ENCODE results near the gene DGKQ. TPM values are rescaled to one million over a fixed set of nuclear protein-coding genes. Genes with fewer than 3 reads are reported as not detected.
"Not testable (repeated sequence)": the region's sequence is repeated elsewhere in the genome, so short reads cannot be mapped to it uniquely, and the experiment has no call there.

DGKQ gene
- total RNA-seq, 1 donor from 2014 or later: 28.2 TPM

DNA sequence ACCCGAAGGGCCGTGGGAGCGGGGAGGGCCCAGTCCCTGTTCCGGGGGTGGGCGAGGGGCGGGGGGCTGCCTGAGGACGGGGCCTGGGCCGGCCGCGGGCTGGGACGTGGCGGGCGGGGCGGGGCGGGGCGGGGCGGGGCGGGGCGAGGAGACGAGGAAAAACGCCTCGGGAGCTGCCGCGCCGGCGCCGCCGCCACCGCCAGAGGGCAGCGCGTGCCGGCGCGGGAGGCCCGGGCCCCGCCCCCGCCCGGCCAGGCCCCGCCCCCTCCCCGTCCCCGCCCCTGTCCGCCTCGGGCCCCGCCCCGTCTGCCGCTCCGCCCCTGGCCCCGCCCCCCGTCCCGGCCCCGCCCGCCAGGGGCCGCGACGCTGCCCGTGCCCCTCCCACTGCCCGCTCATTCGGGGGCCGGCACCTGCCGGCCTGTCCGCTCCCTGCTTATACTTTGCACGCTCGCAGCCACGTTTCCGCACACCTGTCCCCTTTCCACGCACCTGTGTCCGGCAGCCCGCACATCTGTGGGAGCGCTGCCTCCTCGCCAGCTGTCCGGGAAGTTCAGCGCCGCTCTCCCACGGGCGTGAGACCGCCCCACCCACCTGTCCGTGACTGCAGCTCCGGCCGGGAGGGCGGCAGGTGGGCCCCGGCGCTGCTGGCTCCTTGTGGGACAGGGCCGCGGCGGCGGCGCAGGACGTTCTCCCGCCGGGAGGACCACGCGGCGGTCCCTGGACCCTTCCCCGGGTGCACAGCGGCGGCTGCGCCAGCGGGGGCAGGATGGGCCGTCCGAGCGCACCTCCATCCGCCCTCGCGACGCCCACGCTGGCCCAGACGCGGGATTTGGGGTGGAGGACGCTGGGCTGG lies 36.4 kb upstream of the DGKQ start:
- peak; percentile 70 for DNase-seq

DNA sequence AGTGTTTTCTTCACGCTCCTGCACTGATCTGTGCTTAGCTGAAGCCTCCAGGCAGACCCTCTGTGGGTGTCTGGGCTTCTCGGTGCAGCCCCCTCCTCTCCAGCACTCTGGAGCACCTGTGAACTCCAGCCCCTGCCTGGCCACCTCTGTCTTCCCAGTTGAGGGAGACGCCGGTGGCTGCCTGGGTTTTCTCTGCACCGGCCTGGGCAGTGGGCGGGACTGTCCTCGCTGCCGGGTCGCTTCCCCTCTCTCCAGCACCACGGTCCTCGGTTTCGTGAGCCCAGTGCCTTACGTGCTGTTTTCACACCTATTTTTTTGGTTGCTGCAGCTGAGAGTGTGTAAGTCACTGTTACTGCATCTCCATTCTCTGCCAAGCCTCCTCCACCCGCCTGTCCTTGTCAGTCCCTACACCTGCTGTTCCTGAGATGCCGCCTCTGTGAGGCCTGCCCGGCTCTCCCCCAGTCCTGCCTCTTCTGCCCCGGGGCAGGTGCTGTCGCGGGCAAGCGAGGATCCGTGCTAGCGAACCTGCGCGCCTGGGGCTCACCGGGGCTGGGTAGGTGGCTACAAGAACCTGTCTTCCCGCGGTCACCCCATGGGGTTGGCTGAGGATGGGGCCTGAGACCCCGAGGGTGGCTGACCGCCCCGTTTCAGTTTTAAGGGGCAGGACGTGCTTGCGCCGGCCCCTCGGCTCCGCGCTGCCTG lies 35.6 kb upstream of the DGKQ start:
- DNase-seq: peak; percentile 18

- no peak for DNase-seq
Observed at GRCh38 chr4:1006856-1007255, 33.5 kb upstream of the DGKQ start.

DNA sequence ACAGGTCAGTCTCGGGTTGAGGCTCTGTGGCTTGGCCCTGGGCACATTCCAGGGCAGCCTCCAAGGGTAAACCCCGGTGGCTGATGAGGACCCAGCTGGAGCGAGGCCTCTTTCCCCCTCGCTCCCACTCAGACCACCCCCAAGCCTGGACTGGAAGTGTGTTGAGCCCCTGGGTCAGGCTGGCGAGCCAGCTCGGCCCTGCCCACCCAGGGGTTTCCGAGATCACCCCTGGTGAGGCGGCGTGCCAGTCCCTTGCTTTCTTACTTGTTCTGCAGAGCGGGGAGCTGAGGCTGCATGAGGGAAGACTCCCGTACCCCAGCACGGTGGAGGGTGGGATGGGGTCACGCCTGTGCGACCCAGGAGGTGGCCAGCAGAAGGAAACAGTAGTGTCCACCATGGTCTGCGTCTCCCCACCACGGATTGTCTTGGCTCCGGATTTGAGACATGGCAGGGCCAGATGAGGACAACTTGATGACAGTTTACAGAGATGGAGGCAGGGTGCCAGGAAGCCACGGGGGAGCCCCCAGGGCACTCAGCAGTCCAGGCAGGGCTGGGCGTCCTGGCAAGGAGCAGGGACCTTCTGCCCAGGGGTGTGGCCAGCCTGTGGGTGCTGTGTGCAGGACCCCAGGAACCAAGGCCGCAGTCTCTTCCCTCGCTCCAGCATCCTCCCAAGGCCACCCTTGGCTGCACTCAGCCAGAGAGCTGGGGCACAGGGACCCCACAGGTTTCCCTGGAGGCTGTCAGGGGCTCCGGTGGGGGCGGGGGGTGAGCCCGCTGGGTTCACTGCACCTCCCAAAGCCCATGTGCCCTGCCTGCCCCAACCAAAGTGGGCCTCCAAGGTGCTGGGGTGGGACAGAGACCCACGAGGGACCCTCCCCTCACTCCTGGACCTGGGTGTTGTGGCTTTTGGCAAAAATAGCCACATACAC lies 31.5 kb upstream of the DGKQ start:
- no peak for DNase-seq

- DNase-seq: no peak
Observed at GRCh38 chr4:1004071-1004418, 30.7 kb upstream of the DGKQ start.

DNA sequence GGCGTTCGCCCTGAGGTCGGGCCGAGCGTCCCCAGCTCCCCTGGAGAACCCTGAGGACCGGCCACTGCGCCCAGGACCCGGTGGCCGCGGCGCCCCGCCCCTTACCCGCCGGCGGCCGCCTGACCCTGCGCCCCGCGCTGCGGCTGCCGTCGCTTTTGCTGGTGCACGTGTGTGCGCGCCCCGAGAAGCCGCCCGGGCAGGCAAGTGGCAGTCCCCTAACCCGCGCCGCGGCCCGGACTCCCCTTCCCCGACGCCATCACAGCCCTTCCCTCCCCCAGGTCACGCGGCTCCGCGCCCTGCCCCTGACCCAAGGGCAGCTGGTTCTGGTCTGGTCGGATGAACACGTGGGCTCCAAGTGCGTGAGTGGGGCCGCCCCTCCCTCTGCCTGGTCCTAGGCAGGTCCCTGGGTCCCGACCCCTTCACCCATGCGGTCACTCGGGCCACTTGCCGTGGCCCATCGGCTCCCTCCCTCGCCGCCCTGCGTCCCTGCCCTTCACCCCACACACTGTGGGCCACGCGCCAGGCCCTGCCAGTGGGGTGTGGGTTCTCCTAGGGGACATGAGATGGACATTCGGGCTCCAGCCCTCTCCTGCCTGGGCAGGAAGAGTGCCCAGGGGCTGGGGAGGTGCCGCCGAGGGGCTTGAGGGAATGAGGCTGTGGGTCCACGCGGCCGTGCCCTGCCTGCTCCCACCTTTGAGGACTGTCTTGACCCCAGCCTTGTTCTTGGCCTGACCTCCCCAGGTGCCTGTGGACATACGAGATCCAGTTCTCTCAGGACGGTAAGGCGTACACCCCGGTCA lies 30.1 kb upstream of the DGKQ start:
- DNase-seq: no peak

DNA sequence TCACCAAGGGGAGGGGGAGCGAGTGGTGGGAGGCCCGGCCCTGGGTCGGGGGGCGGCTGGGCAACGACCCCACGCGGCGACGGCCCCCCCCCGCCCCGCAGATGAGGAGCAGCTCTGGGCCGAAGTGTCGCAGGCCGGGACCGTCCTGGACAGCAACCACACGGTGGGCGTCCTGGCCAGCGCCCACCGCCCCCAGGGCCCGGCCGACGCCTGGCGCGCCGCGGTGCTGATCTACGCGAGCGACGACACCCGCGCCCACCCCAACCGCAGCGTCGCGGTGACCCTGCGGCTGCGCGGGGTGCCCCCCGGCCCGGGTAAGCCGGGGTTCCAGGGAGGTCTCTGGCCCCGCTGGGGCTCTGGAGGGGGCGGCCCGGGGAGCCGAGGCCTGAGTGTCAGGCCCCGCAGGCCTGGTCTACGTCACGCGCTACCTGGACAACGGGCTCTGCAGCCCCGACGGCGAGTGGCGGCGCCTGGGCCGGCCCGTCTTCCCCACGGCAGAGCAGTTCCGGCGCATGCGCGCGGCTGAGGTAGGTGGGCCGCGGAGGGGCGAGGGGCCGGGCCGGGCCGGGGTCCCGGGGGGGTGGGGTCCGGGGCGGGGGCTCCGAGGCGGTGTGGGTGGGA lies 29.4 kb upstream of the DGKQ start:
- no peak for DNase-seq

GRCh38 chr4:1002131-1002630 lies 28.8 kb upstream of the DGKQ start:
- DNase-seq: peak; percentile 32

DNA sequence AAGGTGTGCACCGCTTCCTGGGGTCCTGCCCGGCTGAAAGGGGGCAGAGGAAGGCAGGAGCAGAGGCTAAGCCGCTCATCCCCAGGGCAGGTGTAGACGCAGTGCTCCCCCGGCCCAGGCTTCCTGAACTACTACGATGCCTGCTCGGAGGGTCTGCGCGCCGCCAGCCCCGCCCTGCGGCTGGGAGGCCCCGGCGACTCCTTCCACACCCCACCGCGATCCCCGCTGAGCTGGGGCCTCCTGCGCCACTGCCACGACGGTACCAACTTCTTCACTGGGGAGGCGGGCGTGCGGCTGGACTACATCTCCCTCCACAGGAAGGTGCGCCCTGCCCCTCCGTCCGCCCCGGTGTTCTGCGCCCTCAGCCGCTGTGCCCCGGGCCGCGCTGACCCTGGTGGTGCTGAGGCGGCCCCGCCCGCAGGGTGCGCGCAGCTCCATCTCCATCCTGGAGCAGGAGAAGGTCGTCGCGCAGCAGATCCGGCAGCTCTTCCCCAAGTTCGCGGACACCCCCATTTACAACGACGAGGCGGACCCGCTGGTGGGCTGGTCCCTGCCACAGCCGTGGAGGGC lies 28.3 kb upstream of the DGKQ start:
- no peak for DNase-seq

DNA sequence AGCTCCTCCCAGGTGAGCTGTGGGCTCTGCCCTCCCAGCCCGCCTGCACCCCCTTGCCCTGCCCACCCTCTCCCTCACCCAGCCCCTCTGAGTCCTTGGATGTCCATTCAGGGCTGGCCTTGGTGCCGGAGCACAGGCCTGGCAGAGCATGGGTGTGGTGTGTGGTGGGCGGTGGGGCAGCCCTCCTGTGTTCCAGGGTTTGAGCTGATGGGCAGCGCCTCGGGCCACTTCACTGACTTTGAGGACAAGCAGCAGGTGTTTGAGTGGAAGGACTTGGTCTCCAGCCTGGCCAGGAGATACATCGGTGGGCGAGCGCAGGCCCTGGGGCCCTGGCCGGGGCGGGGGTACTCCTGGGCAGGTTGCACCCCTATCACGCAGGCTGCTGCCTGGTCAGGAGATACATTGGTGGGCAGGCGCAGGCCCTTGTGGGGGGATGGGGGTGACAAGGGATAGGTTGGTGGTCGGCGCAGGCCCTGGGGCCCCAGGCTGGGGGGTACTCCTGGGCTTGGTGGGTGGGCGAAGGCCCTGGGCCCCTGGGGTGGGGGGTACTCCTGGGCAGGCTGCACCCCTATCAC lies 27.4 kb upstream of the DGKQ start:
- DNase-seq: no peak

DNA sequence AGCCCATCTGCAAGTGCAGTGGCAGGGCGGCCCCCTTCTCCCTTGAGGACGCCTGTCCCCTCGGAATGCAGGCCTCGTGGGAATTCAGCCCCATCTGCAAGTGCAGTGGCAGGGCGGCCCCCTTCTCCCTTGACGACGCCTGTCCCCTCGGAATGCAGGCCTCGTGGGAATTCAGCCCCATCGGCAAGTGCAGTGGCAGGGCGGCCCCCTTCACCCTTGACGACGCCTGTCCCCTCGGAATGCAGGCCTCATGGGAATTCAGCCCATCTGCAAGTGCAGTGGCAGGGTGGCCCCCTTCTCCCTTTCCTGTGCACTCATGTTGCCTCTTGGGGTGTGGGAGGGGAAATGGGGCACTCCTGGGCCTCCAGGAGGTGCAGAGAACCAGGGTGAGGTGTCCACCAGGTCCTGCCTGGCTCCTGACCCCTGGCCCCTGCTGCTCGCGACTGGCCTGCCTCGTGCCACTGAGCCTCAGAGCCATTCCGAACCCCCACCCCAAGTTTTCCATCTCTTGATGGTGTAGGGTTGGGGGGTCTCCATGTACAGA lies 26.6 kb upstream of the DGKQ start:
- no peak for DNase-seq

GRCh38 chr4:999240-999863 lies 26.0 kb upstream of the DGKQ start:
- DNase-seq: not testable (repeated sequence)

GRCh38 chr4:998096-998691 lies 24.8 kb upstream of the DGKQ start:
- no peak for DNase-seq

DNA sequence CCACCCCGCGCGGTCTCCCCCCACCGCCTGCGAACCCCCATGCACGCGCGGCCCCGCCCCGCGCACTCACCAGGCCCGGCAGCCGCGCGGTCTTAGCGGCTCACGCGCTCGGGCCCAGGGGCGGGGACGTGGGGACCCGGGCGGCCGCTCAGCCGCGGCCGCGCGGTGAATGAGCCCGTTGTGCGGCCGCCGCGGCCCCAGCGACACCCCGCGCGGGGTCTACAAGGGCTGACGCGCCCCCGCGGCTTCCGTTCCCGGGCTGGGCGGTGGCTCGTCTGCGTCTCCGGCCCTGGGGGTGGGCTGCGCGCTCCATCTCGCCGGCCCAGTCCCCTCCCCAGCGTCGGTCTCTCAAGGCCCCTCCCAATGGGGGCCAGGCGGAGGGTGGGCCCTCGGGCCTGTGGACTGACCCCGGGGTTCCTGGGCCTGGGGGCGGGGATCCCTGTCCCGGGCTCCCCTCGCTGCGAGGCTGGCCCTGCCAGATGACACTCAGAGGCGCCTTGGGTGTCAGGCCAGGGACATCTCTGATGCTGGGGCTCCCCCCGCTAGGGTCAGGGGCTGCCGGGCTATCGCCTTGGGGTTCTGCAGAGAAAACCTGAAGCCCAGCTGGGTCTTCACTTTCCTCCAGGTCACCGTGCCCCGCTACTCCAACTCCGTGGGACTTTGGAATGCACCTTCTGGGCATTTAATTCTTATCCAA lies 24.2 kb upstream of the DGKQ start:
- peak; percentile 28 for DNase-seq

DNA sequence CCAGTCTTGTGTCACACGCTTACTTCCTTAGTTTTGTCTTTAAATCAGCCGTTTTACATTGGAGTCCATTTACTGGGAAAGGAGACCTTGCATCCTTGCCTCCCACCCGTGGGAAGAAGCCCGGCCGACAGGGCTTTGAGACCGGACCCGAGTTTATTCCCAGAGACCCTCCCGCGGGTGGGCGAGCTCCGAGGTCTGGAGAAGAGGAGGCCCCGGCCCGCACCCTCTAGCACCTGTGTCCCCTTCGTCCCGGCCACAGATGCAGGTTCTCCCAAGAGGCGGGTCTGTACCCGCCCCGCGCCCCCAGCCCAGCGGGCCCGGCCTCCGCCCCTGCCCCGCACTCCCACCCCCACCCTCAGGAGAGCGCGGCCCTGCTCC lies 23.6 kb upstream of the DGKQ start:
- no peak for DNase-seq

DNA sequence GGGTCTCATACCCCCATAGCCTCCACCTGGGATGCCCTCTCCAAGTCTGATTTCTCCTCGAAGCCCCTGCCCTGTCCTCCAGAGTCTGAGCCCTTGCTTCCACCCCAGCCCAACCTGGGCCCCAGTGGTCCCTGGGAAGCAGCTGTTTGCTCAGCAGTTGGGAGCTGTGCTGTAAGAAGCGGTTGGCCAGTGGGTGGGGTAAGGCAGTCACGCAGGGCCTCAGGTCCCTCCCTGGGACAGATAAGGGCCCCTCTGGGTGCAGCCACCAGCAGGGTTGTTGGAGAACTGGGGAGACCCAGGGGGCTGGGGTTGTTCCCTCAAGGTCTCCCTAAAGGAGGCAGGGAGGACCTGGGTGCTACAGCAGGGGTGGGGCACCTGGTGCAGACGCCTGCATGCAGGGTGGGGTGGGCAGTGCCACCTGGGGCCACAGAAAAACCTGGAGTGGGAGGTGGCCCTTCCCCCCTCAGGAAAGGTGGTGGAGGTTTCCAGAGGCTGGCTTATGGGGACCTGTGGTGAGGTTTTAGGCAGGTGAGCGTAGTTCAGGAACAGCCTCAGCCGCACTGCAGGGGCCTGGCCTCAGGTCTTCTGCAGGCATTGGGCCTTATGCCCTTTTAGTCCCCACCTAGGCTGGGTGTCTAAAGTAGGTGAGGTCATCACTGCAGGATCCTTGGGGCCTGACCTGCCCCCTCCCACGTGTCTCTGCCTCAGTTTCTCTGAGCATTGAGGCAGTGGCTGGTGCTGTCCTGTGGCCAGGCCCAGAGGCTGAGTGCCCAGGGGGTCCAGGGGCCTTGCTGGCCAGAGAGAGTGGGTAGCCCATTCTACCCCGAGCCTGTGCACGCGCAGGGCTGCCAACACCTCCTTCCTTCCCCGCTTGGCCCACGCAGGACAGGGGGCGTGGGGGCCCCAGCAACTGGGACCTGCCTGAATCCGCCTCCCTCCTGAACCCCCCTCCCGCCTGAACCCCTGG lies 22.9 kb upstream of the DGKQ start:
- DNase-seq: no peak

DNA sequence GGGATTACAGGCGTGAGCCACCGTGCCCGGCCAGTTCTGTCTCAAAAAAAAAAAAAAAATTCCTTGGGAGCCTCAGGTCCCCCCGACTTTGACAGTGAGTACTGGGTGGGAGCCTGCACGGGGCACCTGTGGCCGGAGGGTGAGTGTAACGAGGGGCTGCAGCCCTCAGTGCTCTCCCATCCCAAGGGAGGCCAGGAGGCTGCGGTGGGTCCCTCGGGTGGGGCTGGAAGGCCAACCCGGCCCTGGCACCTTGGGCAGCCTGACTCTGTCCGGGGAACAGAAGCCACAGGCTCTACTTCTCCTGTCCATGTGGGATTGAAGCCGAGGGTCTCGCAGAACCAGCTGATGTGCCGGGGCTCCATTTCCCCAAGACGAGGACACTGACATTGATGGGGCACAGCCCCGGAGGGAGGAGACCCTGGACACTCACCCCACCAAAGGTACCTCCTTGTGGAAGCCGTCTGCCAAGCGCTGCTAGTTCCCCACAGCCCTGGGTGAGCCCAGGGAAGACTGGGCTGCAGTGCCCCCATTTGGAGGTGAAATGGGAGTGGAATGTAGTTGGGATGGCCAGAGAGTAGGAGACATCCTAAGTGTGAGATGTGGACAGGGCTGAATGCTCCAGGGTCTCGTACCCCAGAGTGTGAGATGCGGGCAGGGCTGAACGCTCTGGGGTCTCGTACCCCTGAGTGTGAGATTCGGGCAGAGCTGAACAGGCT lies 22.1 kb upstream of the DGKQ start:
- no peak for DNase-seq
